HG03175 (cell line): Measurements from ENCODE around the gene ACAP3.

ENCODE experiments used
- ATAC-seq: cut with Tn5 transposase; IDR thresholded peaks from one replicate; pipeline ENCODE4 v1.9.1; 2021; ENCODE audit warnings: mild to moderate bottlenecking, moderate library complexity; ENCODE audit not compliant: unreplicated experiment

The ACAP3 gene, protein sequence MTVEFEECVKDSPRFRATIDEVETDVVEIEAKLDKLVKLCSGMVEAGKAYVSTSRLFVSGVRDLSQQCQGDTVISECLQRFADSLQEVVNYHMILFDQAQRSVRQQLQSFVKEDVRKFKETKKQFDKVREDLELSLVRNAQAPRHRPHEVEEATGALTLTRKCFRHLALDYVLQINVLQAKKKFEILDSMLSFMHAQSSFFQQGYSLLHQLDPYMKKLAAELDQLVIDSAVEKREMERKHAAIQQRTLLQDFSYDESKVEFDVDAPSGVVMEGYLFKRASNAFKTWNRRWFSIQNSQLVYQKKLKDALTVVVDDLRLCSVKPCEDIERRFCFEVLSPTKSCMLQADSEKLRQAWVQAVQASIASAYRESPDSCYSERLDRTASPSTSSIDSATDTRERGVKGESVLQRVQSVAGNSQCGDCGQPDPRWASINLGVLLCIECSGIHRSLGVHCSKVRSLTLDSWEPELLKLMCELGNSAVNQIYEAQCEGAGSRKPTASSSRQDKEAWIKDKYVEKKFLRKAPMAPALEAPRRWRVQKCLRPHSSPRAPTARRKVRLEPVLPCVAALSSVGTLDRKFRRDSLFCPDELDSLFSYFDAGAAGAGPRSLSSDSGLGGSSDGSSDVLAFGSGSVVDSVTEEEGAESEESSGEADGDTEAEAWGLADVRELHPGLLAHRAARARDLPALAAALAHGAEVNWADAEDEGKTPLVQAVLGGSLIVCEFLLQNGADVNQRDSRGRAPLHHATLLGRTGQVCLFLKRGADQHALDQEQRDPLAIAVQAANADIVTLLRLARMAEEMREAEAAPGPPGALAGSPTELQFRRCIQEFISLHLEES

DNA sequence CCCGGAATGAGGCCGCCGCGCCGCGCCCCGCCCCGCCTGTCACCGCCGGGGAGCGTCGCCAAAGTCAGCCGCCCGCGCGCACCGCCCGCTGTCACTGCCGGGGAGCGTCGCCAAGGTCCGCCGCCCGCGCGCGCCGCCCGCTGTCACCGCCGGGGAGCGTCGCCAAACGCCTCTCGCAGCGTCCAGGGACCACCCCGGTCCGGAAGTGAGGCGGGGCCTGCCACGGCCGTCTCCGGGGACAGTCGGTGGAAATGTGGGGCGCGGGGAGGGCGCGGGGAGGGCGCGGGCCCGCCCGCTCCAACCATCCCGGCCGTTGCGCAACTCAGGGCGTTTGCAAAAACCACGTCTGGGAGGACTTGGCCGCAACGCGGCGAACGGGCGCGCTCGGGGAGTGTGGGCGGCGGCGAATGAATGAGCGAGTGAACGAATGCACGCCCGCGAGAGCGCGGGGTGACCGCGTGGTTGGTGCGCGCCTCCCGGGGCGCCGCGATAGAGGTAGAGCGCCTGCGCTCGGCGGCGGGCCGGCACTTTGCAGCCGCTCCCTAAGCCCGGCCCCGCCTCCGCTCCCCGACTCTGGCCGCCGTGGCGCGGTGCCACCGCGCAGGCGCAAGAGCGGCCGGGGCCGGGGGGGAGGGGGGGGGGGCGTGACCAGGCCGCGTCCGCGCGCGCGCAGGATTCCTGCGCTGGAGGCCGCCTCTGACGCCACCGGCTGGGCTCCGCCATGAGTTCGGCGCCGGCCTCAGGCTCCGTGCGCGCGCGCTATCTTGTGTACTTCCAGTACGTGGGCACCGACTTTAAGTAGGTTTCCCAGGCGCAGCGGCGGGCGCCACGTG is at the start of gene ACAP3, which contains the start of gene PUSL1:
Gene ACAP3, minus strand, starts transcription at position 8 of the 833 bp plus-strand sequence. CDS start 115 bp downstream, outside the sequence.
Gene PUSL1, plus strand, starts transcription at position 675 of the 833 bp plus-strand sequence. Its CDS starts 47 bp downstream, at position 722.
- peak; percentile 63 for ATAC-seq

DNA sequence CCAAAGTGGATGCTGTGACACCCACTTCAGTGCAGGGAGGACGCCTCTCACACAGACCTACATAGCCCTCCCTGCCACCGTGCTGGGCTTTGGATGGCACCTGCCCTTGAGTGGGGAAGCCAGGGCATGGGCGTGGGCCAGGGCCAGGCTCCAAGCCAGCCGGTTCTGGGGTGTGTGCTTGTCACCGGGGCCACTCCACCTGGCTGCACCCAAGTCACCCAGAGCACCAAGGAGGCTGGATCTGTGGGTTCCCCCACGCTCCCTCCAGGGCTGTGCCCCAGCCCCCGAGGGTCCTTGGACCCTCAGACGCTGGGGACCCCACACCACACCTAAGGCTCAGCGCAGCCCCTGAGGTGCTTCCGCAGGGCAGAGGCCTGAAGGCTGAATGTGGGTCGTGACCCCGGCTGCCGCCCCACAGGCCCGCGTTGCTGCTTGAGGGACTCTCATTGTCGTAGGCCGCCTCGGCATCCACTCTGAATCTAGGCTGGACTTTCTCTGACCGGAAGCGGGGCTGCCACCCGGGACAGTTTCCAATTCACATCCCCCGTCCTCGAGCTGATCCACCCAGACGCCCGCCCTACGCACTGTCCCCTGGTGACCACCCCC is 49.2 kb upstream of the ACAP3 start:
- ATAC-seq: no peak

GRCh38 chr1:1356166-1356795 is 48.6 kb upstream of the ACAP3 start:
- ATAC-seq: no peak

GRCh38 chr1:1355416-1355815 is 47.7 kb upstream of the ACAP3 start:
- ATAC-seq: no peak

DNA sequence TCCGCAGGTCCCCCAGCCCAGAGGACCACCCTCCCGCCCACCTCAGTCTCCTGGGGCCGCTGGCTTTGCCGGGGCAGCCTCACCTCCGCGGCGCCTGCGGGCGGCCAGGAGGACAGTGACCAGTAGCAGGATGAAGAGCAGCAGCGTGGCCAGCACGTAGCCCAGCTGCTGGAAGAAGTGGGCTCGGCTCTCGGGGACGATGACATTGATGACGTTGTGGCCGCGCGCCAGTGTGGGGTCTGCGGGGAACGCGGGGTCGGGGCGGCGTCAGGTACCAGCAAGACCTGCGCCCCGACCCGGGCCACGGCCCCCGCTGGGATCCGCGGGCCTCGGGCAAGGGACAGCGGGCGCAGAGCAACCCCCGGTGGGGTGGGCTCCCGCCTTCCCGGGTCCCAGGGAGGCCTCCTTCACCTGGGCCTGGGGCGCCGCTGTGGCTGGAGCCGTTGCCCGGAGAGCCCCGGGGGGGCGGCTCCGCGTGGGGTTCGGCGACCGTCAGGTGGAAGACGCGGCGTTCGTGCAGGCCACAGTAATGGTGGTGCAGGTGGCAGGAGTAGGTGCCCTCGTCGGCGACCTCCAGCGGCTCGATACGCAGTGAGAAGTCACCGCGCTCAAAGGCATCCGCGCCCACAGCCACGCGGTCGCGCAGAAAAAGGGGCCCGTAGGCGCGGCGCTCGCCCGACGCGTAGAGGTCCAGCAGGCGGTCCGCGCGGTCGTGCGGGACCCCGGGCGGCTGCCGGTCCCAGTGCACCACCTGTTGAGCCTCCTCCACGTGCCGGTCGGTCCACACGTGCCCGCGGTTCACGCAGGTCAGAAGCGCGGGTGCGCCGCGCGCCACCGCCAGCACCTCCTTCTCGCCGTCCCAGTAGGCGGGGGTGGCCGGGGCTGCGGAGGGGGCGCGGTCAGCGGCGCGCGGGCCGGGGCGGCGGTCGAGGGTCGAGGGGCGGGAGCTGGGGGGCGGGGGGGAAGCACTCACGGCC is 46.8 kb upstream of the ACAP3 start:
- no peak for ATAC-seq

DNA sequence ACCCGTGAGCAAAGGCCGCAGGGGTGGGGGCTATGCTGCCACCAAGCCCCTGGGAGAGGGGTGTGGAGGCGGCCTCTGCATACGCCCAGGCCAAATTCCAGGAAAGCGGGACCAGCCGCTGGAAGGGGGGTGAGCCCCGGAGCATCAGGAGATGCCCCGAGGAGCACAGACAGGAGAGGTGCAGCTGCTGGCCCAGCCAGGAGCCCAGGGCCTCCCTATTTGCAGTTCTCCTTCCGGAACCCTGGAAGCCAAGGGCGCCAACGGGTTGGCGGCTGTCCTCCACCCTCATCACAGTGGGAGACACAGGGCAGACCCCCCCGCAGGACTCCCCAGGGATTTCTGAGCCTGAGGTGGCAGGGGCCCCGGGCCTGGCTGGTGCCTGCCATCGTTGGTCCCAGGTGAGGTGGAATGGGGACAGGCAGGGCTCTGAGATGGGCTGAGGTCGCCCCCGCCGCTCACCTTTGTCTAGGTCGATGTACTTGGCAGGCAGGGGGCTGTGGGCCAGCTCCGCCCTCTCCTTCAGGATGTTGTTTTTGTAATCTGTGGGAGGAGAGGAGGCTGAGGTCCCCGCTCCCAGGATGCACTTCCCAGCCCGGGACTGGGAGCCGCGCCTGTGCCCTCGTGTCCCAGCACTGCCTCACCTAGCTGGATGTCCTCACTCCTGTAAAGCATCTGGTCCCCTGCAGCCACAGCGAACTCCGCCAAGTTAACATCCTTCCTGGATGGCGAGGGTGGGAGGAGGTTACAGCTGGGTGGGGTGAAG is 45.8 kb upstream of the ACAP3 start:
- no peak for ATAC-seq

- ATAC-seq: no peak
Observed at GRCh38 chr1:1352786-1353388, 45.2 kb upstream of the ACAP3 start.

GRCh38 chr1:1351511-1352427 is 44.0 kb upstream of the ACAP3 start:
- no peak for ATAC-seq

- ATAC-seq: peak; percentile 71
Observed at GRCh38 chr1:1349256-1350012, 41.7 kb upstream of the ACAP3 start, which contains the start of gene DVL1. Gene DVL1 (minus strand): TSS chr1:1349418. CDS start chr1:1349065, 353 bp downstream.

DNA sequence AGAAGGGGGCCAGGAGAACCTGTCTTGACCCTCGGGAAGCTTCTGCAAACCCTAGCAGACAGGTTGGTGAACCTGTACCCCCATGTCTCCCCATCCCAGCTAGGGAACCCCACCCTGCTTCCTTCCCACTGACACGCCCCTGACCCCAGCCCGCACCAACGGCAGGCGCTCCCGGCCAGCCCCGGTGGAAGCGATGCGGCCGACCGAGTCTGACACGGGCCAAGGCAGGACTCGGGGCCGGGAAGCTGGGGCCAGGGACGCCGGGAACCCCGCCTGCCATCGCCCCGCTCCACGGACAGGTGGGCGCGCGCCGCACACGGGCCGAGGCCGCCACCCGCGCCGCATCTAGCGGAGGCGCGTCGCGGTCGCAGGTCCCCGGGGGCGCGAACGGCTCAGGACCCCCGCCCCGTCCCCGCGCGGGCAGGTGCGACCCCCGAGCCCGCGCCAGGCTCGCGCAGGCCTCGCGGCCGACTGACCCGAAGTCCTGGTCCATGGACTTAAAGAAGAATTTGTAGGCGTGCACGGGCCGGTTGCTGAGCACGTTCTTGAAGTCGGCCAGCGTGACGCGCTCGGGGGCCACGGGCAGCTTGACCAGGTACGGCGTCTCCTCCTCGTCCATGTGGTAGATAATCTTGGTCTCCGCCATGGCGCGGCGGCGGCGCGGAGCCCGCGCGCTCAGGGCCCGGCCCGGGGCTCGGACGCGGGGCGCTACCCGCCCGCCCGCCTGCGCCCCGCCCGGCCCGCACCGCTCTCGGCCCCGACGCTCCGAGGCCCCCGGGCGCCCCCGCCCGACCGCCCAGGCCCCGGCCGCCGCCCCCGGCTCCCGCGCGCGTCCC is 40.9 kb upstream of the ACAP3 start:
- ATAC-seq: peak; percentile 30

DNA sequence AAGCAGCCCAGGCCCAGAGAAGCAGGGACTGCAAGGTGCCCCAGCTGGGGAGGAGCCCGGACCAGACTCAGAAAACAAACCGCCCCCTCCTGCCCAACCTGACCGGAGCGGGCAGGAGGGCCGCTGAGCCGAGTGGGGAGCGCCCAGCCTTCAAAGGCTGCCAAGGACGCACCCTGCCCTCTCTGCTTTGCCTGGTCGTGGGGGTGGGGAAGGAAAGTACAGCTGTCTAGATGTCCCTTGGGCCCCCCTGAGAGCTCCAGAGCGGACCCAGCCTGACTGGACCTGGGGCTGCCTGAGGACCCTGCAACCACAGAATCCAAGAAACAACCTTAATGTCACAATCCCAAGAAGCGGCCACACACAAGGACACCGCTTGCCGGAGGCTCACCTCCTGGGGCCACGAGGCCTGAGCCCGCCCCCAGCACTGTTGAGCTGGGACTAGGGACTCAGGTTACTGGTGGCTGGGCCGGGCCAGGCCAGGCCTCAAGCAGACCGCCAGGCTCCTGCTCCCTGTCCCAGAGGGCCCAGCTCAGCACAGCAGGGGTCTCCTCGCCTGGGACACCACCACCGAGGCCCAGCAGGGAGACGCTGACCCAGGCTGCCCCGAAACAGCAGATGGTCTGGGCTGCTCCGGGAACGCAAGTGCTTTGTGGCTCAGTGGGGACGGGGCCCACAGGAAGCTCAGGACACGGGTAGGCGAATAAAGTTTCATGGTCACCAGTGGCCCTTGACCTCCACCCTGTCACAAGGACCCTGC is 40.1 kb upstream of the ACAP3 start:
- no peak for ATAC-seq

- ATAC-seq: no peak
Observed at GRCh38 chr1:1347026-1347595, 39.4 kb upstream of the ACAP3 start.

DNA sequence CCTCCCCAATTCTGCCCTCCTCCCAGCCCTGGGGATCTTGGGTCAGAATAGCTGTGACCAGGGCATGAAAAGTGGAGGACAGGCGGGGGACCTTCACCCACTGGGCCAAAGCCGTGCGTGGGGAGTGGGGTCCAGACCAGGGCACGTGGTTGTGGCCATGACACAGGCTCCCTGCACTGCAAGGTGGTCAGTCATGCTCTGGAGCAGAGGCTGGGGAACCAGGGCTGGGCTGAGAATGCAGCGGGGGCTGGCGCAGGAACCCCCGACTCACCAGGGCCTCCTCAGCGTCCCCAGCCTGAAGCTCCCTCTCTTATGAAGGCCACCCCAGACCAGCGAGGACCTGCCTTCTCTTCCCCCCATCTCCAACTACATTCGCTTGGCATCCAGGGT is 38.8 kb upstream of the ACAP3 start:
- no peak for ATAC-seq
